Measurements from ENCODE around the gene FGF14. TPM values are rescaled to one million over a fixed set of nuclear protein-coding genes. Genes with fewer than 3 reads are reported as not detected.

The FGF14 gene
- total and polyA plus RNA-seq, 2 experiments from 2014 or later = 0.73 TPM; not detected in 1

- no peak for DNase-seq (ENCODE audit: low spot score)
- TF ChIP-seq EZH2phosphoT487 (IDR thresholded peaks at IDR 0.05; ENCODE audit: low read depth, severe bottlenecking, unreplicated experiment) (no peak), CTCF (IDR thresholded peaks at IDR 0.05; ENCODE audit: poor library complexity) (no peak), EZH2 (IDR thresholded peaks at IDR 0.05; ENCODE audit: borderline replicate concordance) (no peak)
These were observed 649.4 kb downstream of the FGF14 start for GRCh38 chr13:101752432-101752831.

GRCh38 chr13:101751488-101751887 is 650.4 kb downstream of the FGF14 start:
- 14% methylated on average over 3 of the region's 3 CpGs for WGBS (ENCODE audit: low lambda C conversion rate, missing lambda C conversion rate)

More at GRCh38 chr13:101752432-101752831, 649.4 kb downstream of the FGF14 start:
- H3K9me3 ChIP-seq (ENCODE audit: low read depth) = no peaks in the 10 kb centered on the region
- H3K4me1 ChIP-seq (ENCODE audit: insufficient read depth) = peaks cover 4% of the 10 kb centered on the region
- H3K27ac ChIP-seq = no peak overlapping the region
- H3K4me2 ChIP-seq = no peak overlapping the region
- no peak overlapping the region for H2AFZ ChIP-seq
- no peaks in the 10 kb centered on the region for H3K27me3 ChIP-seq
- H3K36me3 ChIP-seq (replicated peaks; ENCODE audit: insufficient read depth, low read depth) = no peaks in the 10 kb centered on the region
- H3K4me3 ChIP-seq = no peak overlapping the region
- 96% methylated on average over 3 of the region's 3 CpGs for WGBS (ENCODE audit: low lambda C conversion rate, missing lambda C conversion rate)
- no peaks in the 10 kb centered on the region for H4K20me1 ChIP-seq (ENCODE audit: insufficient read depth, poor library complexity, severe bottlenecking)
- H3K9me2 ChIP-seq (replicated peaks; ENCODE audit: insufficient read depth) = no peaks in the 10 kb centered on the region
- H3K79me2 ChIP-seq = no peaks in the 10 kb centered on the region

GRCh38 chr13:101749584-101749983 is 652.3 kb downstream of the FGF14 start:
- no peak overlapping the region for H3K27ac ChIP-seq
- no peaks in the 10 kb centered on the region for H3K36me3 ChIP-seq (replicated peaks; ENCODE audit: insufficient read depth, low read depth)
- no peaks in the 10 kb centered on the region for H3K27me3 ChIP-seq
- no peak overlapping the region for H3K4me2 ChIP-seq
- no peaks in the 10 kb centered on the region for H3K4me1 ChIP-seq (ENCODE audit: insufficient read depth)
- no peak overlapping the region for H3K4me3 ChIP-seq
- WGBS (ENCODE audit: low lambda C conversion rate, missing lambda C conversion rate) = 88% methylated on average over 1 of the region's 1 CpG
- no peak for DNase-seq (ENCODE audit: low spot score)
- H3K79me2 ChIP-seq = no peaks in the 10 kb centered on the region
- no peaks in the 10 kb centered on the region for H3K9me3 ChIP-seq (ENCODE audit: low read depth)
- no peaks in the 10 kb centered on the region for H3K9me2 ChIP-seq (replicated peaks; ENCODE audit: insufficient read depth)
- no peak overlapping the region for H2AFZ ChIP-seq
- TF ChIP-seq EZH2phosphoT487 (IDR thresholded peaks at IDR 0.05; ENCODE audit: low read depth, severe bottlenecking, unreplicated experiment) (no peak), CTCF (IDR thresholded peaks at IDR 0.05; ENCODE audit: poor library complexity) (no peak), EZH2 (IDR thresholded peaks at IDR 0.05; ENCODE audit: borderline replicate concordance) (no peak)
- H4K20me1 ChIP-seq (ENCODE audit: insufficient read depth, poor library complexity, severe bottlenecking) = no peaks in the 10 kb centered on the region

More at GRCh38 chr13:101751488-101751887, 650.4 kb downstream of the FGF14 start:
- H3K27ac ChIP-seq = no peak overlapping the region
- H2AFZ ChIP-seq = no peak overlapping the region
- no peak overlapping the region for H3K4me2 ChIP-seq
- H3K9me2 ChIP-seq (replicated peaks; ENCODE audit: insufficient read depth) = no peaks in the 10 kb centered on the region
- peaks cover 4% of the 10 kb centered on the region for H3K4me1 ChIP-seq (ENCODE audit: insufficient read depth)
- TF ChIP-seq EZH2phosphoT487 (IDR thresholded peaks at IDR 0.05; ENCODE audit: low read depth, severe bottlenecking, unreplicated experiment) = no peak
- no peak for TF ChIP-seq EZH2 (IDR thresholded peaks at IDR 0.05; ENCODE audit: borderline replicate concordance)
- TF ChIP-seq CTCF (IDR thresholded peaks at IDR 0.05; ENCODE audit: poor library complexity) = no peak
- peak; percentile 52 for DNase-seq (ENCODE audit: low spot score)
- H3K27me3 ChIP-seq = no peaks in the 10 kb centered on the region
- H4K20me1 ChIP-seq (ENCODE audit: insufficient read depth, poor library complexity, severe bottlenecking) = no peaks in the 10 kb centered on the region
- no peaks in the 10 kb centered on the region for H3K9me3 ChIP-seq (ENCODE audit: low read depth)
- no peak overlapping the region for H3K4me3 ChIP-seq
- H3K36me3 ChIP-seq (replicated peaks; ENCODE audit: insufficient read depth, low read depth) = no peaks in the 10 kb centered on the region
- H3K79me2 ChIP-seq = no peaks in the 10 kb centered on the region

GRCh38 chr13:101747039-101747438 is 654.8 kb downstream of the FGF14 start:
- H3K27ac ChIP-seq = no peak overlapping the region
- H3K79me2 ChIP-seq = no peaks in the 10 kb centered on the region

More at GRCh38 chr13:101747039-101747438, 654.8 kb downstream of the FGF14 start:
- Histone ChIP-seq H3K36me3 (replicated peaks; ENCODE audit: insufficient read depth, low read depth) (no peaks in the 10 kb centered on the region), H3K27me3 (no peaks in the 10 kb centered on the region), H3K4me3 (no peak overlapping the region), H3K9me3 (ENCODE audit: low read depth) (no peaks in the 10 kb centered on the region), H3K9me2 (replicated peaks; ENCODE audit: insufficient read depth) (no peaks in the 10 kb centered on the region), H4K20me1 (ENCODE audit: insufficient read depth, poor library complexity, severe bottlenecking) (no peaks in the 10 kb centered on the region), H2AFZ (no peak overlapping the region), H3K4me1 (ENCODE audit: insufficient read depth) (no peaks in the 10 kb centered on the region), H3K4me2 (no peak overlapping the region)
- peak; percentile 20 for DNase-seq (ENCODE audit: low spot score)
- WGBS (ENCODE audit: low lambda C conversion rate, missing lambda C conversion rate) = 46% methylated on average over 1 of the region's 1 CpG
- TF ChIP-seq EZH2 (IDR thresholded peaks at IDR 0.05; ENCODE audit: borderline replicate concordance) = no peak
- no peak for TF ChIP-seq CTCF (IDR thresholded peaks at IDR 0.05; ENCODE audit: poor library complexity)
- TF ChIP-seq EZH2phosphoT487 (IDR thresholded peaks at IDR 0.05; ENCODE audit: low read depth, severe bottlenecking, unreplicated experiment) = no peak
